Tongue (tissue), 2 donors: Measurements from ENCODE around the gene CDK15. TPM values are rescaled to one million over a fixed set of nuclear protein-coding genes. Genes with fewer than 3 reads are reported as not detected.
"Not testable (repeated sequence)": the region's sequence is repeated elsewhere in the genome, so short reads cannot be mapped to it uniquely, and the experiment has no call there.

Source experiments
- DNase-seq: peaks from one replicate; pipeline ENCODE4 v3.0.0-alpha.2; 2015
- total RNA-seq: library from RNA; depleted of rRNA; stranded (reverse); fragments of >200 nt; gene quantifications from one replicate; pipeline ENCODE4 v1.2.3, GENCODE V29; 2014

Gene CDK15
- total RNA-seq, 1 donor from 2014 or later = 0.62 TPM

DNA sequence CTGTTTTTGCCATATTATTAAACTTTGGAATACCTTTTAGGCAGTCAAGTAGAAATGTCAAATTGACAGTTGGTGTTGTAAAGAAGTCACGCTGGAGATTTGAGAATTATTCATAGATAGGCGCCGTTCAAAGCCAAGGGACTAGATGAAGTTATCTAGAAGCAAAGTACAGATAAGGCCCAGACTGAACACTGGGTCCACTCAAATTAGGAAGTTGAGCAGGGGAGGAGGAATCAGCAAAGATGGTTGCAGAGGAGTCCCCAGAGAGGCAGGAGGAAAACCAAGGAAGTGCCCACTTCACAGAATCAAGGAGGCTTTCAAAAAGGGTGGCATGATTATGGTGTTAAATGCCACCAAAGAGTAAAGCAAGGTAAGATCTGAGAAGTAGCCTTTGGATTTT, 16.0 kb upstream of the CDK15 start:
- DNase-seq = no peak

GRCh38 chr2:201790989-201791388, 15.3 kb upstream of the CDK15 start:
- DNase-seq = no peak

DNA sequence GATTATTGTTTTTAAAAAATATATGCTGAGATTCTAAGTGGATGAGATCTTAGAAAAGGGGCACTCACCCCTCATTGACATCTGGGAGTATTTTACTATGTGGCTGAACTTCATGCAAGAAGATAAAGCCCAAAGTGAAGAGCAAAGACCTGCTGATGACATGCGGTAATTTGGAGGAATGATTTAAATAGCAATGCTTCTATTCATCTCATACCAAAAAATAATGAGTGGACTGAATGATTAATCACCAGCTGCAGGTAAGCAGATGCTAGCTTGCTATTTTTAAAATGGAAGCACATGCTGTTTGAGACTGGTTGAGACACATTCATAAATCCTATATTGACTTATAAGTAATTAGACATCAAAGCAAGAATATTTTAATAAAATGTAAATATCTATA, 12.7 kb upstream of the CDK15 start:
- DNase-seq = no peak

- no peak for DNase-seq
These were observed 12.0 kb upstream of the CDK15 start for GRCh38 chr2:201794294-201794693.

GRCh38 chr2:201795607-201796477, 10.5 kb upstream of the CDK15 start:
- DNase-seq = peak; percentile 57

- no peak for DNase-seq
These were observed 9.9 kb upstream of the CDK15 start for GRCh38 chr2:201796478-201796865.

GRCh38 chr2:201797175-201797840, 9.0 kb upstream of the CDK15 start:
- no peak for DNase-seq

GRCh38 chr2:201798252-201798913, 8.0 kb upstream of the CDK15 start:
- no peak for DNase-seq

GRCh38 chr2:201798914-201799285, 7.4 kb upstream of the CDK15 start:
- not testable (repeated sequence) for DNase-seq

- peak; percentile 74 for DNase-seq
These were observed 1.2 kb downstream of the CDK15 start for GRCh38 chr2:201807452-201807999.

GRCh38 chr2:201808027-201808426, 1.7 kb downstream of the CDK15 start:
- DNase-seq = no peak

- DNase-seq = no peak
These were observed 3.3 kb downstream of the CDK15 start for GRCh38 chr2:201809633-201810032.

DNA sequence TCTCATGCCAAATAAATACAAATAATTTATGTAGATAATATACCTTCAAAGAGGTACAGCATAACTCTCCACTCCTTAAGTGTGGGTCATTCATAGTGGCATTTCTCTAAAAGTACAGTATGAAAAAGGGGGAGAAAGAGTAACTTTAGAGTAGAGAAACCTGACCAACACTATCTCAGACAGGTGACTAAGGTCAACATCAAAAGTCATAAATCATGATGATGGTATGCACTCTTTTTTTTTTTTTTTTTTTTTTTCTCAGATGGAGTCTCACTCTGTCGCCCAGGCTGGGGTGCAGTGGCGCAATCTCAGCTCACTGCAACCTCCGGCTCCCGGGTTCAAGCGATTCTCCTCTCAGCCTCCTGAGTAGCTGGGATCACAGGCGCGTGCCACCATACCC, 4.3 kb downstream of the CDK15 start:
- not testable (repeated sequence) for DNase-seq

- peak; percentile 66 for DNase-seq
These were observed 7.8 kb downstream of the CDK15 start for GRCh38 chr2:201813996-201814760.

- no peak for DNase-seq
These were observed 10.6 kb downstream of the CDK15 start for GRCh38 chr2:201816657-201817575.

- DNase-seq = no peak
These were observed 14.2 kb downstream of the CDK15 start for GRCh38 chr2:201820383-201821007.

GRCh38 chr2:201821080-201821479, 14.7 kb downstream of the CDK15 start:
- no peak for DNase-seq

GRCh38 chr2:201824212-201824611, 17.9 kb downstream of the CDK15 start:
- no peak for DNase-seq

DNA sequence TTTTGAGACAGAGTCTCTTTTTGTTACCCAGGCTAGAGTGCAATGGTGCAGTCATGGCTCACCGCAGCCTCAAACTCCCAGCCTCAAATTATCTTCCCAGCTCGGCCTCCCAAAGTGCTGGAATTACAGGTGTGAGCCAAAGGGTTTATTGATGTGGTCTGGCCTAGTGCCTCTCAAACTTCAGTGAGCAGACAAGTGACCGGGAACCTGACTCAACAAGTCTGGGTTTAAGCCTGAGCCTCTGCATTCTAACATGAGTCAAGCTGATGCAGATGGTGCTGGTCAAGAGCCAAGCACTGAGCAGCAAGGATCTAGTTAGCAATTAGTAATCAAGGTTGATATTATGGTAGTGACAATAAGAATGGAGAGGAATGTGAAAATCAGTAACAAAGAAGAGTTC, 21.3 kb downstream of the CDK15 start:
- no peak for DNase-seq

- no peak for DNase-seq
These were observed 21.9 kb downstream of the CDK15 start for GRCh38 chr2:201828220-201828619.

- DNase-seq = no peak
These were observed 24.3 kb downstream of the CDK15 start for GRCh38 chr2:201830666-201831065.
